Esophagus muscularis mucosa (tissue), 4 donors: Measurements from ENCODE around the gene KLF6. TPM values are rescaled to one million over a fixed set of nuclear protein-coding genes. Genes with fewer than 3 reads are reported as not detected.

ENCODE experiments used
- DNase-seq: peaks from one replicate; pipeline ENCODE4 v3.0.0-alpha.2; 2017; ENCODE audit errors: extremely low spot score
- H3K27ac ChIP-seq, 4 donors: fragments of 200-600 bp; sonication (generic); replicated peaks in 1 of 4; 1 replicate in 3 of 4; 2 replicates in 1 of 4; pipeline ENCODE4 v1.5.1; 2016 to 2019; ENCODE audit warnings: mild to moderate bottlenecking in 1 of 4
- H3K27me3 ChIP-seq, 4 donors: fragments of 200-600 bp; sonication (generic); one replicate each; pipeline versions ENCODE4 v1.5.1 to v1.6.0; 2016 to 2019
- H3K36me3 ChIP-seq, 4 donors: fragments of 200-600 bp; sonication (generic); one replicate each; pipeline ENCODE4 v1.5.1; 2016 to 2019
- H3K4me1 ChIP-seq, 4 donors: fragments of 200-600 bp; sonication (generic); one replicate each; pipeline ENCODE4 v1.5.1; 2016 to 2019
- H3K4me3 ChIP-seq, 4 donors: fragments of 200-600 bp; sonication (generic); 1 replicate in 2 of 4; 2 replicates in 2 of 4; pipeline ENCODE4 v1.5.1; 2016 to 2019; ENCODE audit warnings: mild to moderate bottlenecking in 4 of 4, moderate library complexity in 1 of 4
- H3K9me3 ChIP-seq, 4 donors: fragments of 200-600 bp; sonication (generic); 1 replicate in 3 of 4; 2 replicates in 1 of 4; pipeline ENCODE4 v1.5.1; 2016 to 2019
- CTCF ChIP-seq, 3 experiments: fragments of 200-600 bp in 2 of 3; fragments of 450-650 bp in 1 of 3; sonication (generic) in 2 of 3; IDR thresholded peaks; one replicate each; pipeline ENCODE4 v1.5.1; 2017 to 2019; ENCODE audit warnings: antibody characterized with exemption in 3 of 3, mild to moderate bottlenecking in 2 of 3, moderate library complexity in 1 of 3
- EP300 ChIP-seq: sonication (generic); formaldehyde crosslinking; IDR thresholded peaks from one replicate; pipeline ENCODE4 v1.6.1; 2017; ENCODE audit warnings: antibody characterized with exemption
- POLR2A ChIP-seq: fragments of 450-650 bp; IDR thresholded peaks from one replicate; pipeline ENCODE4 v1.6.1; 2017; ENCODE audit warnings: antibody characterized with exemption, moderate library complexity, mild to moderate bottlenecking, low read depth
- POLR2AphosphoS5 ChIP-seq, 2 donors: sonication (generic); formaldehyde crosslinking; IDR thresholded peaks; one replicate each; pipeline ENCODE4 v1.6.1; 2017; ENCODE audit warnings: antibody characterized with exemption in 2 of 2
- WGBS: methylation state at CpG from one replicate; pipeline ENCODE4 v1.1.5; 2018; 5-methylcytosine and 5-hydroxymethylcytosine counted together
- intact Hi-C: fragments of 100-400 bp; cut with DNase I; formaldehyde crosslinking; loops from one replicate; pipeline ENCODE4 v1.15.1; 2023
- total RNA-seq, 4 donors: library from RNA; depleted of rRNA; stranded (reverse); fragments of >200 nt; gene quantifications; one replicate each; pipeline versions ENCODE4 v1.1.0 to v1.2.1, GENCODE V29; 2016

Gene KLF6
- total RNA-seq, 4 donors from 2014 or later, result 114 to 145 (median 123) TPM

GRCh38 chr10:3749600-3749999 lies 35.4 kb downstream of the KLF6 start:
- Histone ChIP-seq H3K27ac (peak overlapping the region; percentile 87 to 95 (median 90)), H3K9me3 (no peaks in the 10 kb centered on the region), H3K4me1 (peaks cover 35 to 51% (median 48%) of the 10 kb centered on the region in 4 donors), H3K4me3 (peak overlapping the region; percentile 42 to 50 (median 48)), H3K27me3 (no peaks in the 10 kb centered on the region), H3K36me3 (no peaks in the 10 kb centered on the region)
- intact Hi-C loops, result loop anchor here (10.0 kb wide), 1 partner anchor 265 kb away; no protein-coding TSS in a partner anchor
- TF ChIP-seq POLR2A, result peak; percentile 55
- TF ChIP-seq EP300, result peak; percentile 52
- TF ChIP-seq POLR2AphosphoS5 (IDR thresholded peaks at IDR 0.05), result peak; percentile 85 to 88
- TF ChIP-seq CTCF (IDR thresholded peaks at IDR 0.05), result no peak
- DNase-seq, result peak; percentile 91
- 4% methylated on average over 9 of the region's 9 CpGs for WGBS

- no peak for TF ChIP-seq POLR2AphosphoS5 (IDR thresholded peaks at IDR 0.05)
- TF ChIP-seq EP300, result no peak
- Histone ChIP-seq H3K36me3 (no peaks in the 10 kb centered on the region), H3K9me3 (no peaks in the 10 kb centered on the region), H3K27me3 (no peaks in the 10 kb centered on the region), H3K4me3 (peak overlapping the region in 1 of 4 donors; percentile 49), H3K27ac (peak overlapping the region; percentile 87 to 95 (median 90)), H3K4me1 (peaks cover 35 to 48% (median 46%) of the 10 kb centered on the region in 4 donors)
- 75% methylated on average over 4 of the region's 5 CpGs for WGBS
- intact Hi-C loops, result loop anchor here (10.0 kb wide), 1 partner anchor 264 kb away; no protein-coding TSS in a partner anchor
- peak; percentile 82 for DNase-seq
These were observed 36.0 kb downstream of the KLF6 start for GRCh38 chr10:3749011-3749410.

GRCh38 chr10:3748484-3748883 lies 36.5 kb downstream of the KLF6 start:
- H3K4me1 ChIP-seq, result peaks cover 35 to 48% (median 46%) of the 10 kb centered on the region in 4 donors
- H3K27ac ChIP-seq, result peak overlapping the region; percentile 87 to 95 (median 90)
- intact Hi-C loops, result loop anchor here (10.0 kb wide), 1 partner anchor 264 kb away; no protein-coding TSS in a partner anchor
- no peak overlapping the region for H3K4me3 ChIP-seq
- H3K27me3 ChIP-seq, result no peaks in the 10 kb centered on the region
- peak; percentile 66 for DNase-seq
- TF ChIP-seq POLR2AphosphoS5 (IDR thresholded peaks at IDR 0.05) (no peak), POLR2A (no peak), EP300 (no peak), CTCF (IDR thresholded peaks at IDR 0.05) (no peak)
- no peaks in the 10 kb centered on the region for H3K36me3 ChIP-seq
- H3K9me3 ChIP-seq, result no peaks in the 10 kb centered on the region
- 40% methylated on average over 7 of the region's 7 CpGs for WGBS

- Histone ChIP-seq H3K4me1 (peaks cover 35 to 48% (median 46%) of the 10 kb centered on the region in 4 donors), H3K36me3 (no peaks in the 10 kb centered on the region), H3K27me3 (no peaks in the 10 kb centered on the region), H3K4me3 (peak overlapping the region in 1 of 4 donors; percentile 16), H3K27ac (peak overlapping the region; percentile 79 to 95 (median 88)), H3K9me3 (no peaks in the 10 kb centered on the region)
- intact Hi-C loops, result loop anchor here (10.0 kb wide), 1 partner anchor 263 kb away; no protein-coding TSS in a partner anchor
- peak; percentile 90 for DNase-seq
- TF ChIP-seq EP300 (no peak), POLR2AphosphoS5 (IDR thresholded peaks at IDR 0.05) (peak in 1 of 2 donors; percentile 37)
- WGBS, result 68% methylated on average over 6 of the region's 6 CpGs
These were observed 37.0 kb downstream of the KLF6 start for GRCh38 chr10:3747984-3748383.

- Histone ChIP-seq H3K27me3 (no peaks in the 10 kb centered on the region), H3K4me1 (peaks cover 35 to 50% (median 46%) of the 10 kb centered on the region in 4 donors), H3K9me3 (no peaks in the 10 kb centered on the region), H3K27ac (peak overlapping the region; percentile 79 to 95 (median 88)), H3K4me3 (peak overlapping the region; percentile 0 to 21 (median 13)), H3K36me3 (no peaks in the 10 kb centered on the region)
- peak; percentile 87 for DNase-seq
- intact Hi-C loops, result loop anchor here (10.0 kb wide), 1 partner anchor 263 kb away; no protein-coding TSS in a partner anchor
- 56% methylated on average over 18 of the region's 27 CpGs for WGBS
- TF ChIP-seq EP300 (peak; percentile 35), POLR2A (no peak), CTCF (IDR thresholded peaks at IDR 0.05) (no peak), POLR2AphosphoS5 (IDR thresholded peaks at IDR 0.05) (peak; percentile 47 to 68)
These were observed 37.6 kb downstream of the KLF6 start for GRCh38 chr10:3747248-3747960.
